Common myeloid progenitor, CD34-positive (primary cell): ENCODE data around the gene ARMH4.
A peak's percentile ranks its signal among the peaks of the same experiment; 100 is the strongest.

ENCODE experiments used
- CTCF ChIA-PET: fragments of 350-600 bp; sonication (Branson Sonifier 250); formaldehyde crosslinking; loops from one replicate; lab custom pipeline; 2021; ENCODE audit warnings: antibody characterized with exemption; lab: Charles Lee
- POLR2A ChIA-PET: fragments of 350-600 bp; sonication (Branson Sonifier 250); formaldehyde crosslinking; loops from one replicate; lab custom pipeline; 2021; ENCODE audit warnings: antibody characterized with exemption; lab: Charles Lee
- DNase-seq, 3 donors: peaks; one replicate each; pipeline versions ENCODE4 v3.0.0 to v3.0.0-alpha.2; 2013
- H3K27ac ChIP-seq, 2 experiments: 1 replicate in 1 of 2; 2 replicates in 1 of 2; pipeline ENCODE4 v1.7.0; 2013; ENCODE audit warnings: inconsistent platforms in 2 of 2, low read length in 2 of 2, mild to moderate bottlenecking in 2 of 2, low read depth in 1 of 2, moderate library complexity in 1 of 2; ENCODE audit not compliant: severe bottlenecking in 2 of 2, insufficient read depth in 1 of 2, poor library complexity in 1 of 2
- H3K27me3 ChIP-seq, 5 experiments: replicated peaks in 2 of 5; 1 replicate in 3 of 5; 2 replicates in 2 of 5; pipeline versions ENCODE4 v1.6.1 to v1.7.0; 2013; ENCODE audit warnings: low read length in 4 of 5, mild to moderate bottlenecking in 2 of 5, moderate library complexity in 2 of 5, inconsistent platforms in 1 of 5; ENCODE audit not compliant: insufficient read depth in 5 of 5, control insufficient read depth in 4 of 5
- H3K36me3 ChIP-seq, 4 experiments: 1 replicate in 2 of 4; 2 replicates in 2 of 4; pipeline versions ENCODE4 v1.6.1 to v1.7.0; 2013; ENCODE audit warnings: low read length in 3 of 4, control low read depth in 1 of 4, mild to moderate bottlenecking in 1 of 4; ENCODE audit not compliant: control insufficient read depth in 4 of 4, insufficient read depth in 4 of 4
- H3K4me1 ChIP-seq, 4 experiments: 1 replicate in 3 of 4; 2 replicates in 1 of 4; pipeline versions ENCODE4 v1.6.1 to v1.7.1; 2013; ENCODE audit warnings: low read length in 3 of 4, mild to moderate bottlenecking in 3 of 4, control low read depth in 1 of 4, inconsistent platforms in 1 of 4, moderate library complexity in 1 of 4; ENCODE audit not compliant: control insufficient read depth in 4 of 4, insufficient read depth in 4 of 4; ENCODE audit errors: control extremely low read depth in 1 of 4
- H3K4me3 ChIP-seq, 7 experiments: 1 replicate in 4 of 7; 2 replicates in 3 of 7; pipeline versions ENCODE4 v1.5.1 to v1.7.0; 2013; ENCODE audit warnings: mild to moderate bottlenecking in 7 of 7, low read length in 6 of 7, moderate library complexity in 6 of 7, inconsistent platforms in 2 of 7, low read depth in 2 of 7, control low read depth in 1 of 7; ENCODE audit not compliant: insufficient read depth in 4 of 7, control insufficient read depth in 1 of 7; ENCODE audit errors: extremely low read depth in 1 of 7
- H3K9me3 ChIP-seq, 5 experiments: 1 replicate in 4 of 5; 2 replicates in 1 of 5; pipeline versions ENCODE4 v1.6.1 to v1.7.1; 2013; ENCODE audit warnings: low read length in 4 of 5, mild to moderate bottlenecking in 2 of 5, inconsistent platforms in 1 of 5, low read depth in 1 of 5, moderate library complexity in 1 of 5; ENCODE audit not compliant: control insufficient read depth in 4 of 5, insufficient read depth in 2 of 5; ENCODE audit errors: control extremely low read depth in 1 of 5
- WGBS: methylation state at CpG from one replicate; pipeline ENCODE4 v1.1.5; 2013; ENCODE audit not compliant: insufficient coverage; 5-methylcytosine and 5-hydroxymethylcytosine counted together

Gene ARMH4

DNA sequence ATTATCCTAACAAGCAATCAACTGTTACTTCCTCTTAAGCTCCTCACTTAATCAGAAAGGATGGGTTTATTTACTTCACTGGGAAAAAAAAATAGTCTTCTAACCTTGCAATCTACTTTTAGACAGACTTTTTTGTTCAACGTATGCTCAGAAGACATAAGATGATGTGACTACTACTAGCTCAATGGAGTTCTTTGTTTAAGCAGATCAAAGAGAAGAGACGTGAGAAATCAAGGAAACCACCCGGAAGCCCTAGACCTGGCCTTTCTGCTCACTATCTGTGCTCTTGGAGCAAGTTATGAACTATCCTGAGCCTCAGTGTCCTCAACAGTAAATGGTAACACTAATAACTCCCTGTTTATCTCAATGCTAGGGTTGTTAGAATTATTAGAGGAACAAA, 78.5 kb downstream of the ARMH4 start:
- ChIA-PET POLR2A (no interaction called here), CTCF (interaction anchor here (1.0 to 2.0 kb wide), 5 partner anchors 9 to 591 kb away, joined by 3 to 7 read pairs (median 3); no protein-coding TSS in a partner anchor)
- peaks cover 0 to 1% (median 0%) of the 10 kb centered on the region in 4 experiments for H3K4me1 ChIP-seq
- no peak overlapping the region for H3K27ac ChIP-seq
- H3K27me3 ChIP-seq = peaks cover 0 to 6% (median 0%) of the 10 kb centered on the region in 5 experiments
- no peak overlapping the region for H3K4me3 ChIP-seq
- no peak for DNase-seq
- H3K9me3 ChIP-seq = no peaks in the 10 kb centered on the region
- H3K36me3 ChIP-seq = no peaks in the 10 kb centered on the region
- 100% methylated on average over 3 of the region's 3 CpGs for WGBS

GRCh38 chr14:58072288-58073071, 79.5 kb downstream of the ARMH4 start:
- CTCF ChIA-PET = interaction anchor here (0.7 to 2.0 kb wide), 8 partner anchors 9 to 590 kb away, joined by 3 to 7 read pairs (median 3); no protein-coding TSS in a partner anchor
- H3K27me3 ChIP-seq = peaks cover 0 to 6% (median 0%) of the 10 kb centered on the region in 5 experiments
- 8% methylated on average over 11 of the region's 17 CpGs for WGBS

DNA sequence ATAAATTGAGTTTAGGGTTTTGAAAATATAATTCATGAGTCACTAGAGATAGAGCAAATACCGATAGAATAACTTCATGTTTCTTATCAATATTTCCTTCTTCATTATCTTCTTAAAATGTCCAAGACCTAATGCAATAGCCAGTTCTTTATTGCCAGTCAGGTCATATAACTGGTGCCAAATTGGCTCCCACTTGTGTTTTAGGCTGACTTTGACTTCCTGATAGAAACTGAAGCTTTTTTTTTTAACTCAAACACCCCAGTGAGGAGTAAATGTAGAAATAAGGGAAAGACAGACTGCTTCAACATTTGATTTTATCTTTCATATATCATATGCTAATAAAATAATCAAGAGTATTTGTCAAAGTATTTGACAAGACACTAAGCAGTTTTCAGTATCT, 80.7 kb downstream of the ARMH4 start:
- no peaks in the 10 kb centered on the region for H3K36me3 ChIP-seq
- no peak overlapping the region for H3K27ac ChIP-seq
- POLR2A ChIA-PET = no interaction called here
- H3K4me3 ChIP-seq = no peak overlapping the region
- H3K27me3 ChIP-seq = peaks cover 0 to 6% (median 0%) of the 10 kb centered on the region in 5 experiments
- no CpG with 5 or more reads among the region's 1 CpG for WGBS
- peaks cover 0 to 1% (median 0%) of the 10 kb centered on the region in 4 experiments for H3K4me1 ChIP-seq
- DNase-seq = no peak
- H3K9me3 ChIP-seq = no peaks in the 10 kb centered on the region
- CTCF ChIA-PET = interaction anchor here (1.1 to 1.3 kb wide), 4 partner anchors 9 to 586 kb away, joined by 3 read pairs; no protein-coding TSS in a partner anchor

More at GRCh38 chr14:58072288-58073071, 79.5 kb downstream of the ARMH4 start:
- peak; percentile 73 to 88 (median 85) for DNase-seq
- peak overlapping the region in 2 of 7 experiments; percentile 39 to 53 for H3K4me3 ChIP-seq
- H3K9me3 ChIP-seq = no peaks in the 10 kb centered on the region
- H3K4me1 ChIP-seq = peaks cover 0 to 1% (median 0%) of the 10 kb centered on the region in 4 experiments
- POLR2A ChIA-PET = no interaction called here
- H3K36me3 ChIP-seq = no peaks in the 10 kb centered on the region
- H3K27ac ChIP-seq = no peak overlapping the region

- ChIA-PET POLR2A (no interaction called here), CTCF (interaction anchor here (0.8 to 1.4 kb wide), 4 partner anchors 10 to 583 kb away, joined by 3 to 4 read pairs (median 3); no protein-coding TSS in a partner anchor)
- Histone ChIP-seq H3K4me1 (peaks cover 0 to 1% (median 0%) of the 10 kb centered on the region in 4 experiments), H3K27me3 (peaks cover 0 to 6% (median 0%) of the 10 kb centered on the region in 5 experiments), H3K27ac (no peak overlapping the region), H3K36me3 (no peaks in the 10 kb centered on the region), H3K4me3 (no peak overlapping the region), H3K9me3 (no peaks in the 10 kb centered on the region)
- DNase-seq = no peak
- WGBS = no CpG with 5 or more reads among the region's 1 CpG
Measured at GRCh38 chr14:58068306-58068705, 83.7 kb downstream of the ARMH4 start.

DNA sequence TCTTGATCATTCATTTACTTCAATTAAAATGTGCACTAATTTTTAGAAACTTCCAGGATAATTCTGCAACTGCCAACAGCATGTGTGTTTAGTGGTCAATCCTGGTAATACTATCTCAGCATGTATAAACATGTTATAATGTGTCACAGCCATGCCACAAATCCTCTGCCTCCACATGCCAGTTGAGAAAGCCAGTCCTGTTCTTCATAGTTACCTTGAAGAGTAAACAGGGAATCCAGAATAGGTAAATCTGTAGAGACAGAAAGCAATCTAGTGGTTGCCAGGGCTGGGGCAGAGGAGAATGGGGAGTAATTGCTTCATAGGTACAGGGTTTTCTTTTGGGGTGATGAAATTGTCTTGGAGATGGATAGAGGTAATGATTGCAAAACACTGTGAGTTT, 85.9 kb downstream of the ARMH4 start:
- ChIA-PET POLR2A (no interaction called here), CTCF (interaction anchor here (1.4 kb wide), 1 partner anchor 11 kb away, joined by 3 read pairs; no protein-coding TSS in a partner anchor)
- Histone ChIP-seq H3K36me3 (no peaks in the 10 kb centered on the region), H3K4me1 (no peaks in the 10 kb centered on the region), H3K9me3 (no peaks in the 10 kb centered on the region), H3K27me3 (peaks cover 0 to 6% (median 0%) of the 10 kb centered on the region in 5 experiments), H3K27ac (no peak overlapping the region), H3K4me3 (no peak overlapping the region)
- no peak for DNase-seq

- no peak overlapping the region for H3K27ac ChIP-seq
- H3K4me3 ChIP-seq = no peak overlapping the region
- CTCF ChIA-PET = no interaction called here
- POLR2A ChIA-PET = no interaction called here
- H3K4me1 ChIP-seq = no peaks in the 10 kb centered on the region
- WGBS = 80% methylated on average over 1 of the region's 4 CpGs
- H3K27me3 ChIP-seq = peaks cover 0 to 3% (median 0%) of the 10 kb centered on the region in 5 experiments
- H3K36me3 ChIP-seq = no peaks in the 10 kb centered on the region
- no peak for DNase-seq
- H3K9me3 ChIP-seq = no peaks in the 10 kb centered on the region
Measured at GRCh38 chr14:58061581-58061980, 90.4 kb downstream of the ARMH4 start.

- Histone ChIP-seq H3K27ac (no peak overlapping the region), H3K4me3 (no peak overlapping the region), H3K36me3 (no peaks in the 10 kb centered on the region), H3K4me1 (no peaks in the 10 kb centered on the region), H3K9me3 (no peaks in the 10 kb centered on the region), H3K27me3 (peaks cover 0 to 4% (median 0%) of the 10 kb centered on the region in 5 experiments)
- ChIA-PET POLR2A (no interaction called here), CTCF (no interaction called here)
- DNase-seq = no peak
- 89% methylated on average over 3 of the region's 4 CpGs for WGBS
Measured at GRCh38 chr14:58060898-58061297, 91.1 kb downstream of the ARMH4 start.
